Neural cell (in vitro differentiated cells): Measurements from ENCODE around the gene SLC4A2. TPM values are rescaled to one million over a fixed set of nuclear protein-coding genes. Genes with fewer than 3 reads are reported as not detected.

Experiments
- H2AFZ ChIP-seq: fragments of 200-600, 300-800 bp; sonication (generic), shearing (Covaris generic); 2 replicates; pipeline ENCODE4 v1.6.0; 2014; ENCODE audit warnings: low read depth, mild to moderate bottlenecking, antibody characterized with exemption, low read length, moderate library complexity
- H3F3A ChIP-seq: fragments of 200-600 bp; shearing (Covaris generic); 2 replicates; pipeline ENCODE4 v1.6.1; 2016; ENCODE audit warnings: mild to moderate bottlenecking, moderate library complexity, mixed read lengths, antibody characterized with exemption, low read length; ENCODE audit not compliant: insufficient read depth, poor library complexity, severe bottlenecking
- H3K27ac ChIP-seq: fragments of 200-600, 300-800 bp; sonication (generic), shearing (Covaris generic); 2 replicates; pipeline ENCODE4 v1.5.1; 2014; ENCODE audit warnings: mild to moderate bottlenecking, low read length, moderate library complexity
- H3K27me3 ChIP-seq: fragments of 300-800, 200-600 bp; sonication (generic), shearing (Covaris generic); 2 replicates; pipeline ENCODE4 v1.6.0; 2014; ENCODE audit warnings: mild to moderate bottlenecking, low read depth, low read length, moderate library complexity; ENCODE audit not compliant: insufficient read depth
- H3K36me3 ChIP-seq: fragments of 300-800, 200-600 bp; sonication (generic), shearing (Covaris generic); 2 replicates; pipeline ENCODE4 v1.5.1; 2014; ENCODE audit warnings: mild to moderate bottlenecking, antibody characterized with exemption, low read length, moderate library complexity; ENCODE audit not compliant: insufficient read depth
- H3K4me2 ChIP-seq: fragments of 300-800, 200-600 bp; sonication (generic), shearing (Covaris generic); 2 replicates; pipeline ENCODE4 v1.6.0; 2014; ENCODE audit warnings: mild to moderate bottlenecking, low read length
- H3K4me3 ChIP-seq: fragments of 300-800, 200-600 bp; sonication (generic), shearing (Covaris generic); 2 replicates; pipeline ENCODE4 v1.5.1; 2014; ENCODE audit warnings: mild to moderate bottlenecking, low read length, moderate library complexity
- H3K79me2 ChIP-seq: fragments of 200-600 bp; shearing (Covaris generic); replicated peaks from 2 replicates; pipeline ENCODE4 v1.6.0; 2014; ENCODE audit warnings: mild to moderate bottlenecking, low read length, moderate library complexity; ENCODE audit not compliant: insufficient read depth
- H3K9ac ChIP-seq: fragments of 300-800, 200-600 bp; sonication (generic), shearing (Covaris generic); 2 replicates; pipeline ENCODE4 v1.6.1; 2016; ENCODE audit warnings: mild to moderate bottlenecking, low read length, mixed read lengths
- H3K9me2 ChIP-seq: fragments of 200-600 bp; shearing (Covaris generic); 2 replicates; pipeline ENCODE4 v1.6.1; 2016; ENCODE audit warnings: mild to moderate bottlenecking, low read length, mixed read lengths; ENCODE audit not compliant: insufficient read depth
- H3K9me3 ChIP-seq: fragments of 200-600, 300-800 bp; sonication (generic), shearing (Covaris generic); 2 replicates; pipeline ENCODE4 v1.6.1; 2016; ENCODE audit warnings: mild to moderate bottlenecking, mixed run types, low read length, moderate library complexity, mixed read lengths
- H4K20me1 ChIP-seq: fragments of 200-600 bp; shearing (Covaris generic); 2 replicates; pipeline ENCODE4 v1.6.1; 2016; ENCODE audit warnings: mild to moderate bottlenecking, mixed run types; ENCODE audit not compliant: insufficient read depth
- EP300 ChIP-seq: fragments of 450-650 bp; conservative IDR thresholded peaks from 2 replicates; pipeline ENCODE4 v1.6.1; 2014; ENCODE audit warnings: antibody characterized with exemption, mild to moderate bottlenecking, moderate library complexity; ENCODE audit not compliant: poor library complexity, severe bottlenecking
- EZH2 ChIP-seq: fragments of 200-600, 300-800 bp; shearing (Covaris generic), sonication (generic); IDR thresholded peaks from 2 replicates; pipeline ENCODE4 v1.6.1; 2014; ENCODE audit warnings: antibody characterized with exemption, low read length, borderline replicate concordance, mild to moderate bottlenecking; ENCODE audit not compliant: insufficient read depth, poor library complexity, severe bottlenecking
- MXI1 ChIP-seq: fragments of 450-650 bp; conservative IDR thresholded peaks from 2 replicates; pipeline ENCODE4 v1.6.1; 2014; ENCODE audit warnings: antibody characterized with exemption, mild to moderate bottlenecking; ENCODE audit not compliant: poor library complexity, severe bottlenecking
- POLR2AphosphoS5 ChIP-seq: IDR thresholded peaks from 2 replicates; pipeline ENCODE4 v1.6.1; 2012
- RAD21 ChIP-seq: fragments of 450-650 bp; conservative IDR thresholded peaks from 2 replicates; pipeline ENCODE4 v1.6.1; 2014; ENCODE audit warnings: antibody characterized with exemption, mild to moderate bottlenecking, moderate library complexity
- SMC3 ChIP-seq: fragments of 450-650 bp; conservative IDR thresholded peaks from 2 replicates; pipeline ENCODE4 v1.6.1; 2014; ENCODE audit warnings: antibody characterized with exemption, mild to moderate bottlenecking, moderate library complexity; ENCODE audit not compliant: poor library complexity
- TAF1 ChIP-seq: IDR thresholded peaks from 2 replicates; pipeline ENCODE4 v1.6.1; 2012; ENCODE audit warnings: low read depth
- polyA plus RNA-seq: library from polyadenylated mRNA; depleted of rRNA; stranded (reverse); fragments of >200 nt; gene quantifications from 2 replicates; pipeline ENCODE4 v1.2.3, GENCODE V29; 2014
- TF ChIP-seq, protein P1 (sequence below): fragments of 450-650 bp; IDR thresholded peaks from 2 replicates; pipeline ENCODE4 v1.5.1; 2014; ENCODE audit warnings: antibody characterized with exemption, mild to moderate bottlenecking, moderate library complexity; ENCODE audit not compliant: poor library complexity, severe bottlenecking
- TF ChIP-seq, protein P2 (sequence below): IDR thresholded peaks from 2 replicates; pipeline ENCODE4 v1.6.1; 2012; ENCODE audit warnings: borderline replicate concordance

The SLC4A2 gene
- polyA plus RNA-seq, 1 donor from 2014 or later, result 2.4 TPM

DNA sequence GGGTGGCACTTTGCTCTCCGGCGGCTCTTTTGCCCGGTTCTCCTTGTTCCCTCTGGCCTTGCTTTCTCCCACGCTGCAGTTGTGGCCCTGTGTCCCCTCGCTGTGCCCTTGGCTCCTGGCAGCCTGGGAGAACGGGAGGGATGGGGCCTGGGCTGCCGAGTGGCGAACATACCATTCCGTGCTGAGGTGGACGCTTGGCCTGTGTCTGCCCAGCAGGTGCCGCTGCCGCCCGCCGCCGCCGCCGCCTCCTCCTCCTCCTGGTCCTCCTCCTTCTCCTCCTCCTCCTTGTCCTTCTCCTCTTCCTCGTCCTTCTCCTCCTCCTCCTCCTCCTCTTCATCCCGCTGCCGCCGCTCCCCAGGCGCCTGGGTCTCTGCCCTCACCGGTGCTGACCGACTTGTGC lies 62.9 kb downstream of the SLC4A2 start:
- no peak overlapping the region for H2AFZ ChIP-seq
- H3F3A ChIP-seq, result peaks cover 4% of the 10 kb centered on the region
- no peak overlapping the region for H3K4me3 ChIP-seq
- H3K27me3 ChIP-seq, result no peaks in the 10 kb centered on the region
- no peak overlapping the region for H3K27ac ChIP-seq
- no peaks in the 10 kb centered on the region for H3K9me2 ChIP-seq
- peaks cover 18% of the 10 kb centered on the region for H4K20me1 ChIP-seq
- no peaks in the 10 kb centered on the region for H3K79me2 ChIP-seq
- H3K9ac ChIP-seq, result no peak overlapping the region
- no peaks in the 10 kb centered on the region for H3K36me3 ChIP-seq
- TF ChIP-seq SMC3 (no peak), EZH2 (no peak), EP300 (no peak), RAD21 (no peak), MXI1 (no peak), POLR2AphosphoS5 (no peak), TAF1 (no peak)
- TF ChIP-seq, protein P1, sequence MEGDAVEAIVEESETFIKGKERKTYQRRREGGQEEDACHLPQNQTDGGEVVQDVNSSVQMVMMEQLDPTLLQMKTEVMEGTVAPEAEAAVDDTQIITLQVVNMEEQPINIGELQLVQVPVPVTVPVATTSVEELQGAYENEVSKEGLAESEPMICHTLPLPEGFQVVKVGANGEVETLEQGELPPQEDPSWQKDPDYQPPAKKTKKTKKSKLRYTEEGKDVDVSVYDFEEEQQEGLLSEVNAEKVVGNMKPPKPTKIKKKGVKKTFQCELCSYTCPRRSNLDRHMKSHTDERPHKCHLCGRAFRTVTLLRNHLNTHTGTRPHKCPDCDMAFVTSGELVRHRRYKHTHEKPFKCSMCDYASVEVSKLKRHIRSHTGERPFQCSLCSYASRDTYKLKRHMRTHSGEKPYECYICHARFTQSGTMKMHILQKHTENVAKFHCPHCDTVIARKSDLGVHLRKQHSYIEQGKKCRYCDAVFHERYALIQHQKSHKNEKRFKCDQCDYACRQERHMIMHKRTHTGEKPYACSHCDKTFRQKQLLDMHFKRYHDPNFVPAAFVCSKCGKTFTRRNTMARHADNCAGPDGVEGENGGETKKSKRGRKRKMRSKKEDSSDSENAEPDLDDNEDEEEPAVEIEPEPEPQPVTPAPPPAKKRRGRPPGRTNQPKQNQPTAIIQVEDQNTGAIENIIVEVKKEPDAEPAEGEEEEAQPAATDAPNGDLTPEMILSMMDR, result no peak
- TF ChIP-seq, protein P2, sequence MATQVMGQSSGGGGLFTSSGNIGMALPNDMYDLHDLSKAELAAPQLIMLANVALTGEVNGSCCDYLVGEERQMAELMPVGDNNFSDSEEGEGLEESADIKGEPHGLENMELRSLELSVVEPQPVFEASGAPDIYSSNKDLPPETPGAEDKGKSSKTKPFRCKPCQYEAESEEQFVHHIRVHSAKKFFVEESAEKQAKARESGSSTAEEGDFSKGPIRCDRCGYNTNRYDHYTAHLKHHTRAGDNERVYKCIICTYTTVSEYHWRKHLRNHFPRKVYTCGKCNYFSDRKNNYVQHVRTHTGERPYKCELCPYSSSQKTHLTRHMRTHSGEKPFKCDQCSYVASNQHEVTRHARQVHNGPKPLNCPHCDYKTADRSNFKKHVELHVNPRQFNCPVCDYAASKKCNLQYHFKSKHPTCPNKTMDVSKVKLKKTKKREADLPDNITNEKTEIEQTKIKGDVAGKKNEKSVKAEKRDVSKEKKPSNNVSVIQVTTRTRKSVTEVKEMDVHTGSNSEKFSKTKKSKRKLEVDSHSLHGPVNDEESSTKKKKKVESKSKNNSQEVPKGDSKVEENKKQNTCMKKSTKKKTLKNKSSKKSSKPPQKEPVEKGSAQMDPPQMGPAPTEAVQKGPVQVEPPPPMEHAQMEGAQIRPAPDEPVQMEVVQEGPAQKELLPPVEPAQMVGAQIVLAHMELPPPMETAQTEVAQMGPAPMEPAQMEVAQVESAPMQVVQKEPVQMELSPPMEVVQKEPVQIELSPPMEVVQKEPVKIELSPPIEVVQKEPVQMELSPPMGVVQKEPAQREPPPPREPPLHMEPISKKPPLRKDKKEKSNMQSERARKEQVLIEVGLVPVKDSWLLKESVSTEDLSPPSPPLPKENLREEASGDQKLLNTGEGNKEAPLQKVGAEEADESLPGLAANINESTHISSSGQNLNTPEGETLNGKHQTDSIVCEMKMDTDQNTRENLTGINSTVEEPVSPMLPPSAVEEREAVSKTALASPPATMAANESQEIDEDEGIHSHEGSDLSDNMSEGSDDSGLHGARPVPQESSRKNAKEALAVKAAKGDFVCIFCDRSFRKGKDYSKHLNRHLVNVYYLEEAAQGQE, result no peak
- H3K9me3 ChIP-seq, result no peaks in the 10 kb centered on the region
- H3K4me2 ChIP-seq, result no peak overlapping the region

DNA sequence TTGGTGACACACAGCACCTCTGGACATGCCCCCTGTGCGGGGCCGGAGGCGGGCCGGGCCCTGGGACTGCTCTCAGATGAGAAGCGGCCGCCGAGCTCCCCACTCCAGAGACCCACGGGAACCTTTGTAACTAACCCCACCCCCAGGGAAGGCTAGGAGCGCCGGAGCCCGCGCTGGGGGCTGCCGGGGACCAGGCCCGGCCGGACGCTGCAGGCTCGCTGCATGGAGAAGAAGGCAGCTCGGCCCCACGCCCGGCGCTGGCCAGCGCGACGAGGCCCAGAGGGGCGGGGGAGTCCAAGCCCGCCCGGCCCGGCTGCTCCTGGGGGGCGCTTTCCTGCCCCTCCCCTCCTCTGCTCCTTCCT lies 63.4 kb downstream of the SLC4A2 start:
- peaks cover 4% of the 10 kb centered on the region for H3F3A ChIP-seq
- no peak overlapping the region for H3K4me3 ChIP-seq
- H3K9me3 ChIP-seq, result no peaks in the 10 kb centered on the region
- H4K20me1 ChIP-seq, result peaks cover 13% of the 10 kb centered on the region
- no peak overlapping the region for H2AFZ ChIP-seq
- TF ChIP-seq, protein P2, result no peak
- TF ChIP-seq POLR2AphosphoS5 (no peak), TAF1 (no peak), EZH2 (no peak), MXI1 (no peak), RAD21 (no peak), SMC3 (no peak), EP300 (no peak)
- H3K9ac ChIP-seq, result no peak overlapping the region
- H3K4me2 ChIP-seq, result no peak overlapping the region
- no peaks in the 10 kb centered on the region for H3K36me3 ChIP-seq
- H3K27ac ChIP-seq, result no peak overlapping the region
- no peaks in the 10 kb centered on the region for H3K27me3 ChIP-seq
- H3K9me2 ChIP-seq, result no peaks in the 10 kb centered on the region
- H3K79me2 ChIP-seq, result no peaks in the 10 kb centered on the region
